Panc1 (cell line): ENCODE results near the gene RASL11B.

Experiments
- POLR2AphosphoS5 ChIP-seq: IDR thresholded peaks from 2 replicates; pipeline ENCODE4 v1.6.1; 2012; ENCODE audit warnings: mild to moderate bottlenecking, low read depth, low read length, moderate library complexity
- REST ChIP-seq, 2 experiments: IDR thresholded peaks; 2 replicates each; pipeline ENCODE4 v1.6.1; 2011 to 2012; ENCODE audit warnings: low read depth in 2 of 2, control low read depth in 1 of 2, low read length in 1 of 2, mild to moderate bottlenecking in 1 of 2, moderate library complexity in 1 of 2; ENCODE audit not compliant: insufficient read depth in 1 of 2
- SIN3A ChIP-seq: IDR thresholded peaks from 2 replicates; pipeline ENCODE4 v1.6.1; 2012; ENCODE audit warnings: low read depth, mild to moderate bottlenecking, low read length, moderate library complexity, borderline replicate concordance; ENCODE audit not compliant: insufficient read depth
- TCF7L2 ChIP-seq: IDR thresholded peaks from 2 replicates; pipeline ENCODE4 v1.6.1; 2011; ENCODE audit warnings: mild to moderate bottlenecking, low read depth, low read length, inconsistent platforms
- TF ChIP-seq, protein P1 (sequence below): fragments of 450-650 bp; IDR thresholded peaks from 2 replicates; pipeline ENCODE4 v1.5.1; 2017; ENCODE audit warnings: mild to moderate bottlenecking

- TF ChIP-seq, protein P1, sequence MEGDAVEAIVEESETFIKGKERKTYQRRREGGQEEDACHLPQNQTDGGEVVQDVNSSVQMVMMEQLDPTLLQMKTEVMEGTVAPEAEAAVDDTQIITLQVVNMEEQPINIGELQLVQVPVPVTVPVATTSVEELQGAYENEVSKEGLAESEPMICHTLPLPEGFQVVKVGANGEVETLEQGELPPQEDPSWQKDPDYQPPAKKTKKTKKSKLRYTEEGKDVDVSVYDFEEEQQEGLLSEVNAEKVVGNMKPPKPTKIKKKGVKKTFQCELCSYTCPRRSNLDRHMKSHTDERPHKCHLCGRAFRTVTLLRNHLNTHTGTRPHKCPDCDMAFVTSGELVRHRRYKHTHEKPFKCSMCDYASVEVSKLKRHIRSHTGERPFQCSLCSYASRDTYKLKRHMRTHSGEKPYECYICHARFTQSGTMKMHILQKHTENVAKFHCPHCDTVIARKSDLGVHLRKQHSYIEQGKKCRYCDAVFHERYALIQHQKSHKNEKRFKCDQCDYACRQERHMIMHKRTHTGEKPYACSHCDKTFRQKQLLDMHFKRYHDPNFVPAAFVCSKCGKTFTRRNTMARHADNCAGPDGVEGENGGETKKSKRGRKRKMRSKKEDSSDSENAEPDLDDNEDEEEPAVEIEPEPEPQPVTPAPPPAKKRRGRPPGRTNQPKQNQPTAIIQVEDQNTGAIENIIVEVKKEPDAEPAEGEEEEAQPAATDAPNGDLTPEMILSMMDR = no peak
- no peak for TF ChIP-seq POLR2AphosphoS5
- TF ChIP-seq REST (IDR thresholded peaks at IDR 0.05; ENCODE audit: insufficient read depth in 1 of 2, low read depth in 2 of 2, low read length in 1 of 2) = no peak
- TF ChIP-seq SIN3A = no peak
- no peak for TF ChIP-seq TCF7L2
These were observed 19.3 kb upstream of the RASL11B start for GRCh38 chr4:52842792-52843191.
